Lower leg skin (tissue), 4 donors: ENCODE measurements around the gene FBXO31. TPM values are rescaled to one million over a fixed set of nuclear protein-coding genes. Genes with fewer than 3 reads are reported as not detected.

ENCODE experiments used
- DNase-seq, 2 donors: peaks; one replicate each; pipeline ENCODE4 v3.0.0-alpha.2; 2019; ENCODE audit warnings: low spot score in 2 of 2
- H3K4me3 ChIP-seq: fragments of 200-600 bp; sonication (generic); 2 replicates; pipeline ENCODE4 v1.5.1; 2017; ENCODE audit warnings: mild to moderate bottlenecking, low read depth; ENCODE audit not compliant: poor library complexity, severe bottlenecking
- POLR2A ChIP-seq, 2 donors: fragments of 450-650 bp; IDR thresholded peaks; one replicate each; pipeline ENCODE4 v1.6.1; 2016 to 2017; ENCODE audit warnings: antibody characterized with exemption in 2 of 2, mild to moderate bottlenecking in 1 of 2, moderate library complexity in 1 of 2
- WGBS, 2 donors: methylation state at CpG; one replicate each; pipeline ENCODE4 v1.1.5; 2018; 5-methylcytosine and 5-hydroxymethylcytosine counted together
- intact Hi-C: fragments of 100-400 bp; cut with DNase I; formaldehyde crosslinking; loops from one replicate; pipeline ENCODE4 v1.15.0; 2023; ENCODE audit warnings: low total_unique reads
- total RNA-seq, 4 donors: library from RNA; depleted of rRNA; stranded (reverse); fragments of >200 nt; gene quantifications; one replicate each; pipeline ENCODE4 v1.1.0, GENCODE V29; 2016
- TF ChIP-seq, protein P1 (sequence below), 3 donors: fragments of 450-650 bp; IDR thresholded peaks; one replicate each; pipeline ENCODE4 v1.5.1; 2016; ENCODE audit warnings: antibody characterized with exemption in 3 of 3, mild to moderate bottlenecking in 3 of 3, moderate library complexity in 2 of 3

The FBXO31 gene
- total RNA-seq, 4 donors from 2014 or later: 64.3 to 127 (median 84.1) TPM

DNA sequence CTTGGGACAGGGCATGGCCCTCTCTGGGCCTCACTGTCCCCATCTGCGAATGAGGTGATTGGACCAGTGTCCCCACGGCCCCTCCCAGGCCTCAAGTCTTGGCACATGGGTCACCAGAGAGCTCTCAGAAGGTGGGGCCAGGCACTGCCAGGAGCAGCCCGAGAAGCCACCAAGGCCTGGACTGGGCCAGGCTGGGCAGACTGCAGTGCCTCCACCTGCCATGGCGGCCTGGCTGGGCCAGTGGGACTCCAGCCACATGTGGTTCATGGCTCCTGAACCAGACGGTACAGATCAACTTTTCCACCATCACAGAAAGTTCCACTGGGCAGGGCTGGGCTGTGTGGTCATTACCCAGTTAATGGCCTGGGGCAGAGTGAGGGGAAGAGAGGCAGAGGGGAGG lies 86.2 kb downstream of the FBXO31 start:
- H3K4me3 ChIP-seq: no peak overlapping the region
- WGBS, 2 donors: 86 to 88% methylated on average over 3 of the region's 5 CpGs
- intact Hi-C loops: no loop called here
- TF ChIP-seq, protein P1, sequence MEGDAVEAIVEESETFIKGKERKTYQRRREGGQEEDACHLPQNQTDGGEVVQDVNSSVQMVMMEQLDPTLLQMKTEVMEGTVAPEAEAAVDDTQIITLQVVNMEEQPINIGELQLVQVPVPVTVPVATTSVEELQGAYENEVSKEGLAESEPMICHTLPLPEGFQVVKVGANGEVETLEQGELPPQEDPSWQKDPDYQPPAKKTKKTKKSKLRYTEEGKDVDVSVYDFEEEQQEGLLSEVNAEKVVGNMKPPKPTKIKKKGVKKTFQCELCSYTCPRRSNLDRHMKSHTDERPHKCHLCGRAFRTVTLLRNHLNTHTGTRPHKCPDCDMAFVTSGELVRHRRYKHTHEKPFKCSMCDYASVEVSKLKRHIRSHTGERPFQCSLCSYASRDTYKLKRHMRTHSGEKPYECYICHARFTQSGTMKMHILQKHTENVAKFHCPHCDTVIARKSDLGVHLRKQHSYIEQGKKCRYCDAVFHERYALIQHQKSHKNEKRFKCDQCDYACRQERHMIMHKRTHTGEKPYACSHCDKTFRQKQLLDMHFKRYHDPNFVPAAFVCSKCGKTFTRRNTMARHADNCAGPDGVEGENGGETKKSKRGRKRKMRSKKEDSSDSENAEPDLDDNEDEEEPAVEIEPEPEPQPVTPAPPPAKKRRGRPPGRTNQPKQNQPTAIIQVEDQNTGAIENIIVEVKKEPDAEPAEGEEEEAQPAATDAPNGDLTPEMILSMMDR (IDR thresholded peaks at IDR 0.05): no peak
- DNase-seq: no peak

DNA sequence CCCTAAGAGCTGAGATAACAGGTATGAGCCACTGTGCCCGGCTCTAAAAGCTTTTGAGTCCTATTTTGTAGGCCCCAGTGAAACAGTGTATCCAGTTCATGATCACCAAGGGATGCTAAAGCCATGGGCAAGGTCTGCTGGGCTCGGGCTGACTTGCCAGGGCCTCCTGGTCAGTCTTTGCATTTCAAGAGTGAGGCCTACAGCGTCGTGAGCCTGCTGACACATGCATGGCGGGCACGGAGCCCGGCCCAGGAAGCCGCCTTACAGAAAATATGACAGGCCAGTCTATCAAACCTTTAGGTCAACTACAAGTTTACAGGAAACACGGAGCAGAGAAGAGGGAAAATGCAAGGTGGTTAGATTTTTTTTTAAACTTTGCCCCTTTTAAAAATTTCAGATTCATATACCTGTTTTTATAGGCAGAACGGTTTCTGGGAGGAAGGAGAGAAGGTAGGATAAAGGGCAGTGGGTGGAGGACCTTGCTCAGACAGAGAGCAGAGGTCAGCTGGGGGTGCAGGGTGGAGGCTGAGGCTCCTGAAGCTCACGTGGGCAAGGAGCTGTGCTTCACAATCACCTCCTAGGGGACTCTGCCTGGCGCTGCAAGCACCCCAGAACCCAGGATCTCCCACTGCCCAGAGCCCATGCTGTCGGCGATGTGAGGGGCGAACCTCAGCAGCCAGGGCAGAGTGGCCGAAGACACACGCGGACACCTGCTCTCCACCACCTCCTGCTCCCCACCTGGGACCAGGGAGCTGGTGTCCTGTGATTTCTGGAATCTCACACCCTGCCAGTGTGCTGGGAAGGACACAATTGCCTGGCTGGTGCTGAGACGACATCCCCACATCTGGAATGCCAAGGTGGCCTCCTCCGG lies 87.7 kb downstream of the FBXO31 start:
- 86 to 88% methylated on average over 20 of the region's 20 CpGs for WGBS, 2 donors
- TF ChIP-seq POLR2A (IDR thresholded peaks at IDR 0.05): no peak
- TF ChIP-seq, protein P1 (IDR thresholded peaks at IDR 0.05): no peak
- DNase-seq: no peak
- no peak overlapping the region for H3K4me3 ChIP-seq
- intact Hi-C loops: no loop called here

DNA sequence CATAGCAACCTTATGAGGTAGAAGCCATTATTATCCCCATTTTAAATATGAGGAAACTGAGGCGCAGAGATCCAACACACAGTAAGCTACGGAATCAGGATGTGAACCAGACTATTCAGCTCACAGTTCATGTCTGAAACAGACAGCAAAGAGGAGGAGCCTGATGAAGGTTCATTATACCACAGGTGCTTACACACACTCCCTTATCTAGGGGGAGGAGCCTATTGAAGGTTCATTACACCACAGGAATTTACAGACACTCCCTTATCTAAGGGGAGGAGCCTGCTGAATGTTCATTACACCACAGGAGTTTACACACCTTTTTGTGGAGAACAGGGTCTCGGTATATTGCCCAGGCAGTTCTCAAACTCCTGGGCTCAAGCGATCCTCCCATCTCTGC lies 88.3 kb downstream of the FBXO31 start:
- TF ChIP-seq, protein P1 (IDR thresholded peaks at IDR 0.05): no peak
- no peak for TF ChIP-seq POLR2A (IDR thresholded peaks at IDR 0.05)
- whole genome bisulfite sequencing, 2 donors: 79 to 97% methylated on average over 4 of the region's 4 CpGs
- no peak overlapping the region for H3K4me3 ChIP-seq
- intact Hi-C loops: no loop called here
- no peak for DNase-seq

DNA sequence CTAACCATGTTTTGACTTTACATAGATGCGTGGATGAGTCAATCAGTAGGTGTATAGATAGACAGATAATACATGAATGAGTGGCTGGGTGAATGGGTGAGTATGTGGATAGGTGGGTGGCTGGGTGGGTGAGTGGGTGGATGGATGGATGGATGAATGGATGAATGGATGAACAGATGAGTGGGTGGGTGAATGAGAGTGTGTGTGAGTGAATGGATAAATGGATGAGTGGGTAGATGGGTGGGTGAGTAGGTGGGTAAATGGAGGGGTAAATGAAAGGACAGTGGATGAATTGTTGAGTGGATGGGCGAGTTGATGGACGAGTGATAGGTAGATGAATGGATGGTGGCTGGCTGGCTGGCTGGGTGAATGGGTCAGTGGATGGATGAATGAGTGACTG lies 89.6 kb downstream of the FBXO31 start:
- DNase-seq: no peak
- 84 to 86% methylated on average over 3 of the region's 3 CpGs for WGBS, 2 donors
- TF ChIP-seq POLR2A (IDR thresholded peaks at IDR 0.05): no peak
- TF ChIP-seq, protein P1 (IDR thresholded peaks at IDR 0.05): no peak
- intact Hi-C loops: no loop called here
- H3K4me3 ChIP-seq: no peak overlapping the region

DNA sequence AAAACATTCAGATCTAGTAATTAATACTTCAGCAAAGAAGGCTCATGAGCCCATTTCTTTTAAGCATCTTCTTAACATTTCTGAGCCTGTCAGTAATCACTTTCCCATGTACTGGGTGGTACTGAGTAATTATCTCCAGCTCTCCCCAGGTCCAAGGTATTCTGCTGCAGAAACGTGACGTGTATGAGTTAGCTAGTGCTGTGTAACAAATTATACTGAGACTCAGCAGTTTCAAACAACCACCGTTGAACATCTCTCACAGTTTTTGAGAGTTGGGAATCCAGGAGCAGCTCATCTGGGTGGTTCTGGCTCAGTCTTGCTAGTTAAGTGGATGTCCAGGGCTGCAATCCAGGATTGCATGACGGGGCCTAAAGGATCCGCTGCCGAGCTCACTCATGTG lies 91.6 kb downstream of the FBXO31 start:
- no peak overlapping the region for H3K4me3 ChIP-seq
- TF ChIP-seq, protein P1 (IDR thresholded peaks at IDR 0.05): no peak
- no peak for TF ChIP-seq POLR2A (IDR thresholded peaks at IDR 0.05)
- 80 to 96% methylated on average over 6 of the region's 6 CpGs for WGBS, 2 donors
- intact Hi-C loops: no loop called here
- no peak for DNase-seq
